NCI-H748 (cell line): ENCODE measurements around the gene KCNT1.

ENCODE experiments used
- DNase-seq: peaks from one replicate; lab custom pipeline; 2025; ENCODE audit not compliant: unreplicated experiment; lab: John Stamatoyannopoulos, UW

The KCNT1 gene

DNA sequence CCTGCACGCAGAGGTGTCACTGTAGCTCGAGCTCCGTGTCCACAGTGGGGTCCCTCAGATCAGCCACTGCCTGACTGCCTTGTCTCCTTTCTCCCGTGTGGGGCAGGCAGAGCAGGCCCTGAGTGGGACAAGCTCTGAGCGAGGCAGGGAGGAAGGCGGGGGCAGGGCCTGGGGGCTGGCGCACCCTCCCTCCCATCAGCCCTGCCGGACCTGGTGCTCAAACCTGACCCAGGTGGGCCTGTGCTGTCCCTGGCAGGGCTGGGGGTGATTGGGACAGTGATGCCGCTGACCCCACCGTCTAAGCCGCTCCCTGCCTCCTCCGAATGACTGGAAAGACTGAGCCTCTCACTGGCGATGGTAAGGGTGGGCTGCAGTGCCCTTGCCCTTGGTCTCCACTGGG is 60.9 kb downstream of the KCNT1 start:
- DNase-seq = no peak

DNA sequence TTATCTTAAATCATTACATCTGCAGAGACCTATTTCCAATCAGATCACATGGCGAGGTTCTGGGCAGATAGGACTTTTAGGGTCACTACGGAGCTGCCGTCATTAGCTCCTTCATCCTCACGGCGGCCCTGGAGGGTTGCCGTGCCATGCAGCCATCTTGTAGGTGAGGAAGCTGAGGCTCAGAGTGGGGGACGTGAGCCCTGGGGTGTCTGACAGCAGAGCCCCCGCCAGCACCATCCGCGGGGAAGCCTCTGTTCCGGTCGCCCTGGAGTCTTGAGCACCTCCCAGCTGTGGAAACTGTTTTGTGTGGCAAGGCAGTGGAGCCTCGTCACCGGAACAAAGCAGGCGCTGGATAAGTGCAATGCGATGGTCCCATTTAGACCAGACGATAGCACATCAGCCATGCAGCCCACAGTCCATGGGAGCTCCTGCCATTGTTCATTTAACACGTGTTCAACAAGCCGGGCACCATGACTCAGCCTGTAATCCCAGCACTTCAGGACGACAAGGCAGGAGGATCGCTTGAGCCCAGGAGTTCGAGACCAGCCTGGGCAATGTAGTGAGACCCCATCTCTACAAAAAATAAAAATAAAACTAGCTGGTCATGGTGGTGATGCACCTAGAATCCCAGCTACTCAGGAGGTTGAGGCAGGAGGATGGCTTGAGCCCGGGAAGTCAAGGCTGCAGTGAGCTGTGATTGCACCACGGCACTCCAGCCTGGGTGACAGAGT is 61.9 kb downstream of the KCNT1 start:
- no peak for DNase-seq

- no peak for DNase-seq
Observed at GRCh38 chr9:135764731-135765130, 62.7 kb downstream of the KCNT1 start.

DNA sequence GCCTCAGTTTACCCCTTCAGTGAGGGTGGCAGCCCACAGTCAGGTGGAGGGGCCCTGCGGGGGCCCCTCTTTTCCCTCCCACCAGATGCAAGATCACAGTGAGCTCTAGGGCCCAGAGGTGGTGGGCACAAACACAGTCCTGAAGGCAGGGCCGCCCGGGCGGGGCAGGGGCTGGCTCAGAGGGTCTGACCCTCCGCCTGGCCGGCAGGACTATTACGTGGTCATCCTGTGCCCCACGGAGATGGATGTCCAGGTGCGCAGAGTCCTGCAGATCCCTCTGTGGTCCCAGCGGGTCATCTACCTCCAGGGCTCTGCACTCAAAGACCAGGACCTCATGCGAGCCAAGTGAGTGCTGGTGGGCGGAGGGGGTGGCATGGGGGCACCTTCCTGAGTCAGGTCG is 63.4 kb downstream of the KCNT1 start:
- DNase-seq = no peak

- DNase-seq = no peak
Observed at GRCh38 chr9:135766251-135766650, 64.3 kb downstream of the KCNT1 start.

GRCh38 chr9:135766707-135767106 is 64.7 kb downstream of the KCNT1 start:
- DNase-seq = no peak

DNA sequence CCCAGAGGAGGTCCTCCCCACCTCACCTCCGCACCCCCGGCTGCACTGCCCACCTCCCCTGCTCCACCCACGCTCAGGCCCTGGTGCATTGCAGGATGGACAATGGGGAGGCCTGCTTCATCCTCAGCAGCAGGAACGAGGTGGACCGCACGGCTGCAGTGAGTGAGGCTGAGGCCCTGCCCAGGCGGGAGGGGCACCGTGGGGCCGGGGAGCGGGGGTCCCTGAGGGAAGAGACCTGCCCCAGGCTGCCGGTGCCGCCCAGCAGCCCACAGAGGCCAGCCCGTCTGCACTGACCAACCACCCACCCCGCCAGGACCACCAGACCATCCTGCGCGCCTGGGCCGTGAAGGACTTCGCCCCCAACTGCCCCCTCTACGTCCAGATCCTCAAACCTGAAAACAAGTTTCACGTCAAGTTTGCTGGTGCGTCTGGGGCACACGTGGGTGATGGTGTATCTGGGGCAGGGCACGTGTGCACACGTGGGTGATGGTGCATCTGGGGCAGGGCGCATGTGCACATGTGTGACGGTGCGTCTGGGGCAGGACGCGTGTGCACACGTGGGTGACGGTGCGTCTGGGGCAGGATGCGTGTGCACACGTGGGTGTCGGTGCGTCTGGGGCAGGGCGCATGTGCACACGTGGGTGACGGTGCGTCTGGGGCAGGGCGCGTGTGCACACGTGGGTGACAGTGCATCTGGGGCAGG is 66.7 kb downstream of the KCNT1 start:
- no peak for DNase-seq

GRCh38 chr9:135769489-135770202 is 67.7 kb downstream of the KCNT1 start:
- DNase-seq = no peak

DNA sequence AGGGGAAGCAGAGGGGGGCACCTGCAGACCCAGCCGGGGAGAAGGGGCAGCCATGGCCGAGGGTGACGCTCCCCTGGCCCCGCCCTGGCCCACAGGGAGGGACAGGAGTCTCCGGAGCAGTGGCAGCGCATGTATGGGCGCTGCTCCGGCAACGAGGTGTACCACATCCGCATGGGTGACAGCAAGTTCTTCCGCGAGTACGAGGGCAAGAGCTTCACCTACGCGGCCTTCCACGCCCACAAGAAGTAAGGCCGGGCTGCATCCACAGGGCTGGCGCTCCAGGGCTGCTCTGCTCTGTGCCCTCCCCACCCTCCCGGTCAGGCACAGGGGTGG is 68.2 kb downstream of the KCNT1 start:
- peak; percentile 21 for DNase-seq

DNA sequence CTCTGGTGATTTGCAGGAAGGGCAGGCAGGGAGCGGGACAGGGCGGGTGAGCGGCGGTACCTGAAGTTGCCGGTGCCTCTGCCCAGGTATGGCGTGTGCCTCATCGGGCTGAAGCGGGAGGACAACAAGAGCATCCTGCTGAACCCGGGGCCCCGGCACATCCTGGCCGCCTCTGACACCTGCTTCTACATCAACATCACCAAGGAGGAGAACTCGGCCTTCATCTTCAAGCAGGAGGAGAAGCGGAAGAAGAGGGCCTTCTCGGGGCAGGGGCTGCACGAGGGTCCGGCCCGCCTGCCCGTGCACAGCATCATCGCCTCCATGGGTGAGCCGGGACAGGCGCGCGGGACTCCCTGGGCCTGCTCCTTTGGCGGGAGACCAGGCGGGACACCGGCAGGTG is 68.8 kb downstream of the KCNT1 start:
- no peak for DNase-seq

DNA sequence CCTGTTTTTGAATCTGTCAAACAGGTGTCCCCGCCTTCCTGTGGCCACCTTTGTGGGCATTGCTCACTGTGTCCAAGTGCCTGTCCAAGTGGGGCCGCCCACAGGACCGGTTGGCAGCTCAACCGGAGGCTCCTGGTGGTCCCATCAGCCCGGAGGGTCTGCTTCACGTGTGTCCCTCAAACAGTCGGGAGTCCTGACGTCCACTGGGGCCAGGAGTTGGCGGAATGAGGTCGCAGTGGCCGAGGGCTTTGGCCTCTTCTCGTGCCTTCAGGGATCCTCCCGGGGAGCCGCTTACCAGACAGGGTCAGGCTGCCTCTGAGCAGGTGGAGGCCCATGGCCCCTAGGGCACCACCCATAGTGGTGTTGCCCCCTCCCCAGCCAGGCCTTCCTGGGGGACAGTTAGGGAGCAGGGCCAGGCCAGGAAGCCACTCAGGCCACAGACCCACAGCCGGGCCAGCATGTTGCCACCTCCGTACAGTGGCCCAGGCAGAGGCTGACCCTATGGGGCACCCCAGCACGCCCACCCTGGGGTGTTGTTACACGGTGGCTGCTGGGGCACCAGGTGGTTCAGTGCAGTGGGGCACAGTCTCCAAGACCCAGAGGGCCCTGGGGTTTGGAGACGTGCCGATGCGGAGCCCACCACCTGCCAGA is 69.5 kb downstream of the KCNT1 start:
- DNase-seq = no peak

- no peak for DNase-seq
Observed at GRCh38 chr9:135772056-135772646, 70.2 kb downstream of the KCNT1 start.

DNA sequence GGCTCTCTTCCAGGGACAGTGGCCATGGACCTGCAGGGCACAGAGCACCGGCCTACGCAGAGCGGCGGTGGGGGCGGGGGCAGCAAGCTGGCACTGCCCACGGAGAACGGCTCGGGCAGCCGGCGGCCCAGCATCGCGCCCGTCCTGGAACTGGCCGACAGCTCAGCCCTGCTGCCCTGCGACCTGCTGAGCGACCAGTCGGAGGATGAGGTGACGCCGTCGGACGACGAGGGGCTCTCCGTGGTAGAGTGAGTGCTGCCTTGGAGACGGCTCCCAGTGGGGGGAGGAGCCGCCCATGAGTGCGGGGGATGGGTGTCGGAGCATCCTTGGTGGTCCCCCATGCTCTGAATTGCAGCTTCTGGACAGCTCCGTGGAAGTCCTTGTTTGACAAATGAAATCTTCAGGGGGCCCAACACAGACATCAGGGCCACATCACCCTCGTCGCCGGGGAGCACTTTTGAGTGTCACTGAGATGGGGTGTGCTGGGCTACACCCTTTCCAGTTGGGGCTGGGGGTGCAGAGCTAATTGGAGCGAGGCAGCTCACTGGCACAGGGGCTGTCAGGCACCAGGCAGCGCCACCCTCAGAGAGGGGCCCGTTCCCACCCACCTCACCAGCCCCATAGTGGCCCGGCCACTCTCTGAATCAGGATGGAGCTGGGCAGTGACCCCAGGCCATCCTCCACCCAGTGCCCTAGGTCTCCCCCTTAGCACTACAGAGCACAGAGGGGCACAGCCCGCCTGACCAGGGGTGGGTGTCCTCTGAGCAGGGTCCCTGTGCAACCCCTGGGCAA is 70.9 kb downstream of the KCNT1 start:
- DNase-seq = no peak

- no peak for DNase-seq
Observed at GRCh38 chr9:135773530-135774238, 71.7 kb downstream of the KCNT1 start.

DNA sequence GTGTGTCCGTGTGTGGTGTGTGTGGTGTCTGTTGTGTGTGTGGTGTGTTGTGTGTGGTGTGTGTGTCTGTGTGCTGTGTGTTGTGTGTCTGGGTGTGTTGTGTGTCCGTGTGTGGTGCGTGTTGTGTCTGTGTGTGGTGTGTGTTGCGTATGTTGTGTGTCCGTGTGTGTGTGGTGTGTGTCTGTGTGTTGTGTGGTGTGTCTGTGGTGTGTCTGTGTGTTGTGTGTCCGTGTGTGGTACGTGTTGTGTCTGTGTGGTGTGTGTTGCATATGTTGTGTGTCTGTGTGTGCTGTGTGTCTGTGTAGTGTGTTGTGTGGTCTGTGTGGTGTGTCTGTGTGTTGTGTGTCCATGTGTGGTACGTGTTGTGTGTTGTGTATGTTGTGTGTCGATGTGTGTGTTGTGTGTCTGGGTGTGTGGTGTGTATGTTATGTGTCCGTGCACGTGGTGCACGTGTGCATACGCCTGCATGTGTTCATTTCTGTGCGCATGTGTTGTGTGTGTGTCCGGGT is 72.3 kb downstream of the KCNT1 start:
- no peak for DNase-seq

GRCh38 chr9:135774794-135775525 is 73.0 kb downstream of the KCNT1 start:
- no peak for DNase-seq

- peak; percentile 5 for DNase-seq
Observed at GRCh38 chr9:135775911-135776310, 73.9 kb downstream of the KCNT1 start.

DNA sequence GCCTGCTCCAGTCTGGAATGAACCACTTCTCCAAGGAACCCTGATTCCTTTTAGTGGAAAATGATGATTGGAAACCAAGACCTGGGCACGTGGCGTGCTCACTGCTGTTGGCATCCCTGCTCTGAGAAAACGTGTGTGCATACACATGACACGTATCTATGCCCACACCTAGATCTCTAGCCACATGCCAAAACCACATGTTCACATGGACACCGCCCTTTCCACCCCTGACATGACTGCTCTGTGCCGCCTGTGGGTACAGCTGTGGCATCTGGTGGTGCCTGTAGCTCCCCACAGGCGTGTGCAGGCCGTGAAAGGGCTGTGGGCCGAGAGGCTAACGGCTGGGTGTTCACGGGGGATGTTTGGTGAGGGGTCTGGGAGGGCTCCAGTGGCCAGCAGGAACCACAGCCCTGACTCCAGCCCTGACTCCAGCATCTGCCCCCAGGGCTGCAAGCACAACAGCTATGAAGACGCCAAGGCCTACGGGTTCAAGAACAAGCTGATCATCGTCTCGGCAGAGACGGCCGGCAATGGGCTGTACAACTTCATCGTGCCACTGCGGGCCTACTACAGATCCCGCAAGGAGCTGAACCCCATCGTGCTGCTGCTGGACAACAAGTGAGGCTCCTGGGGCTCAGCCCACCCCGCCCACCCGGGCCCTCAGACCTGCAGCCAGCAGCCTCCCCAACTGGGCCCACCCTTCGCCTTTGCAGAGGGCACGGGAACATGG is 75.1 kb downstream of the KCNT1 start:
- DNase-seq = no peak
